SKM-1 (cell line): Measurements from ENCODE around the gene APOBEC3H.

ENCODE experiments used
- DNase-seq: peaks from one replicate; lab custom pipeline; 2025; ENCODE audit not compliant: unreplicated experiment; lab: John Stamatoyannopoulos, UW

Gene APOBEC3H

DNA sequence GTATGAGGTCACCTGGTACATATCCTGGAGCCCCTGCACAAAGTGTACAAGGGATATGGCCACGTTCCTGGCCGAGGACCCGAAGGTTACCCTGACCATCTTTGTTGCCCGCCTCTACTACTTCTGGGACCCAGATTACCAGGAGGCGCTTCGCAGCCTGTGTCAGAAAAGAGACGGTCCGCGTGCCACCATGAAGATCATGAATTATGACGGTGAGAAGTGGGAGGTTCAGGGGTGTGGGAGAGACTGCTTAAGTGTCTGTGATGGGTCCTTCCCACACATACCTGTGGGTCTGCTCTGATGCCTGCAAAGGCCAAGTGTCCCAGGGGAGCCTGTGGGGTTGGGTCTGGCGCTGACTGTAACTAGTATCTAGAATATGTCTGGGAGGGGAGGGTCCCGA lies 16.0 kb upstream of the APOBEC3H start:
- no peak for DNase-seq

DNA sequence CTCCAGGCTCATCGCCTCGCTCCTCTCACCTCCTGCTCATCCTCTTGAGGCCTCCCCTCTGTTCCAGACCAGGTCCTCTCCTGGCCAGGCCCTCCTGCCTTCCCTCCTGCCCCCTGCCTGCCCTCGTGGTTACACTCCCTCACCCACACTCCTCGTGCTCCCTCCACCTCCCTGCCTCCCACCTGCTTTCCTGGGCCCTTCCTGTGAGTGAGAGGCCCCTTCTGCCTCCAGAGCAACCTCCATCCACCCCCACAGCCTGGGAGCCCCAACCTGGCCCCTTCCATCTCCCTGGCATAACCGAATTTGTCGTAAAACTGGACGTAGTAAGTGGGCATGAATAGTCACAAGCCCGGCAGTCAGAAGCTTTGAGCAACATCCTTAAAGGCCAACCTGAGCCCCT lies 15.4 kb upstream of the APOBEC3H start:
- DNase-seq = no peak

DNA sequence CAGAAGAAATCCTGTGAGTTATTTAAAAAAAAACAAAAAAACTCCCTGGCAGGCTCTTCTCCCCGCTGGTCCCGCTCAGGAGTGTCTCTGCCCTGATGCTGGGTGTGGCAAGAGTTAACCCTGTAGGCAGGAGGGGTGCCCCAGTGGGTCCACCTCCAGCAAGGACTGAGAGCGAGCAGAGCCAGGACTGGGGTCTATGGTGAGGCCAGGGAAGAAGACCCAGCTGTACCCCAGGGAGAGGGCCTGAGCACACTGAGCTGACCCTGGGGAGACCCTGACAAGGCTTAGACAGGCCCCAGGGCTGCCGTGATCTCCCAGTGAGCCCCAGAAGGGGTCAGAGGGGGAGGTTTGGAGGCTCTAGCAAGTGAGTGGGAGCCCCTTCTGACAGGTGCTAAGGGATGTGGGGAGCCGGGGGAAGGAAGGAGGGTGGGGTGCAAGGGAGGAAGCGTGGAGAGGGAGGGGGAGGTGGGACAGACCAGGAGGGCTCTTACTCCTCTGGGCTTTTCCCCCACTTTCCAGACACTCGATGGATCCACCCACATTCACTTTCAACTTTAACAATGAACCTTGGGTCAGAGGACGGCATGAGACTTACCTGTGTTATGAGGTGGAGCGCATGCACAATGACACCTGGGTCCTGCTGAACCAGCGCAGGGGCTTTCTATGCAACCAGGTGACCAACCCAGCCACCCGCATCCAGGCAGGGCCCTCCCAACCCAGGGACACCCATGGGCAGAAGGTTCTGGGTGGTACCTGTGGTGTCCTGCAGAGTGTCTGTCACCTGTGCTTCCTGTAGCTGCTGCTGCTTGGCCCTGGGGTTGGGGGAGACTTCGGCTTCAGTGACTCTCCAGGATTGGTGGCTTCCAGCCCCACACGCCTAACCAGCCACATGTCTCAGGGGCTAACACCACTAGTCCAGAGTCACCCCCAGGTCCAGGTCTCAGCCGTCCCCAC lies 13.6 kb upstream of the APOBEC3H start:
- no peak for DNase-seq

DNA sequence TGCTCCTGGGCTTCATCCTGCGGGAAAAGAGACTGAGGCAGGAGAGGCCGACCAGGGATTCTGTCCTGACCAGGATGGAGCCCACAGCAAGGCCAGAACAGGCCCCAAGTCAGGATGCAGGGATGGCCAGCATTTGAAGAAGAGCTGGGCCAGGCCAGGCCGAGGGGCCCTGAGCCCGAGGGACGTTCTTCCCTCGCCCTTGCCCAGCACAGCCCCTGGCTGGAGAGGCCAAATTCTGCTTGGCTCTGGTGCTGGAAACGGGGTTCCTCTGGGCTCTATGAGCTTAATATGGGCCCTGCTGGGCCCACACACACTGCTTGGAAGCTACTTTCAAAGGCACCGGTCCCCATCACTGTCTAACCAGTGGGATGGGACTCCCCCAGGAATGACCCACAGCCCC lies 12.4 kb upstream of the APOBEC3H start:
- DNase-seq = no peak

DNA sequence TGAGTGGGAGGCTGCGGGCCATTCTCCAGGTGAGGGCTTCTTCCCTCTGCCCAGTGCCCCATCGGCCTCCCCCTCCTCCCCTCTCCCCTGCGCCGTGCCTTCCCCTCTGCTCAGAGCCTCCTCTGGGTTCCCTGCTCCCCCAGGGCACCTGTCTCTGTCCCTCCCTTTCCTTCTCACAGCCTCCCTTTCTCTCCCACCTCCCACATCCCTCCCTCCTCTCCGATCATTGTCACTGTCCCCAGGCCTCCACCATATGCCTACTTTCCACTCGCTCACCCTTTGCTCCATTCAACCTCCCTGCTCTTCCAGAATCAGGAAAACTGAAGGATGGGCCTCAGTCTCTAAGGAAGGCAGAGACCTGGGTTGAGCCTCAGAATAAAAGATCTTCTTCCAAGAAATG lies 9.9 kb upstream of the APOBEC3H start:
- DNase-seq = no peak

DNA sequence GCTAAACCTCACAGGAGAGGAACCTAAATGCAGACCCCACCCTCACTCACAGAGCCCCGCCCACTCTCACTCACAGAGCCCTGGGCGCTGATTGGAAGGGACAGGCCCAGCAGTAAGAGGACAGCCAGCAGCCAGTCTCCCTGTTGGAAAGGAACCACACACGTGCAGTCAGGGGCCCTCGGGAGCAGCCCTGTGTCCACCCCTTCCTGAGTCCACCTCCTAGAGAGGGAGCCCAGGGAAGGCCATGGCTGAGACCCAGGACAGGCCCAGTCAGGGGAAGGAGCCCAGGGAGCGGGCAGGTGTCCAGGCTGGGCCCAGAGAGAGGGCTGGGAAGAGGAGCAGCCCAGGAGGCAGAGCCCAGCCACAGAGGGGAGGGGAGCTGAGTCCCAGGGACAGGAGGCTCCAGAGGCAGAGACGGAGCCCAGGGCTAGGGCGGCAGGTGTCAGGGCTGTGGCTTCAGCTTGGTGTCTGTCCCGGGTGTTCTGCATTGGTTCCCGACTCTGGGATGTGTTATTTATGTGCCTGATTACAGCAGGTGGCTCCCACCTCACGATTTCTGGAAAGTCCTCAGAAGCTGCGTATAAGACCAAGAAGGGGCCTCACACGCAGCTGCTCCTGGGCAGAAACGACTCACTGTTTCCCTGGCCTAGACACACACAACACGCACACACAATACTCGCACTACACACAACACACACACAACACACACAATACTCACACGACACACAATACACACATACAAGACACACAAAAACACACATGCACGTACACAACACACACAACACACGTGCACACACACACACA lies 9.0 kb upstream of the APOBEC3H start:
- DNase-seq = no peak

DNA sequence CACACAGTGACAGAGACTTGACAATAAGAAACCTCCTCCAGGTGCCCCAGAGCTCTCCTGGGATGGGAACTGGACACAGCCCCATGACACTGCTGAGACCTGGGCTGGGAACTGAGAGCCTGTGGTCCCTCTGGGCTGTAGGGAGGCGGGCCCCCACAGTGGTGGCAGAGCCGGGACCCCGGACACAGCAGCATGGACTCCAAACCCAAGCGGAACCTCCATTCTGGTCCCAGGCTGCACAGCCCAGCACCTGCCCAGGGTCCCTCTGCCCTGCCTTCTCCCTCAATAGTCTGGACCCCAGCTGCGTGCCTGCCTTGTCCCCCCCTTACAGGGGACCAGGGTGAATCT lies 8.4 kb upstream of the APOBEC3H start:
- DNase-seq = no peak

DNA sequence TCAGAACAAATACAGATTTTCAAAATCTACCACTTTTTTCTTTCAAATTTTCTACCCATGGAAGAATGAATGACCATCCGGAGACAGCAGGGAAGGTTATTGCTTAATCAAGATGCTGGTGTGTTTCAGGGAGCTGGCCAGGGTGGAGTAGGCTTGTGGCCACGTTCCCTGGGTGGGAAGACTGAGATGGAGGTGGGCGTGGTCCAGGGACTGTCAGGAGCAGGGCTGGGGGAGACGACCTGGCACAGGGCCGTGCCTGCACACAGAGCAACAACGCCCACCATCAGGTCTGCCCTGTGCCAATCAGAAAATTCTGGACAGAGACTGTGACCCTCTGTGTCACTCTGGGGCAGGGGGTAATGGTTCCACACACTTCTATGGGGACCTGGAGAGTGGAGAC lies 7.1 kb upstream of the APOBEC3H start:
- no peak for DNase-seq

DNA sequence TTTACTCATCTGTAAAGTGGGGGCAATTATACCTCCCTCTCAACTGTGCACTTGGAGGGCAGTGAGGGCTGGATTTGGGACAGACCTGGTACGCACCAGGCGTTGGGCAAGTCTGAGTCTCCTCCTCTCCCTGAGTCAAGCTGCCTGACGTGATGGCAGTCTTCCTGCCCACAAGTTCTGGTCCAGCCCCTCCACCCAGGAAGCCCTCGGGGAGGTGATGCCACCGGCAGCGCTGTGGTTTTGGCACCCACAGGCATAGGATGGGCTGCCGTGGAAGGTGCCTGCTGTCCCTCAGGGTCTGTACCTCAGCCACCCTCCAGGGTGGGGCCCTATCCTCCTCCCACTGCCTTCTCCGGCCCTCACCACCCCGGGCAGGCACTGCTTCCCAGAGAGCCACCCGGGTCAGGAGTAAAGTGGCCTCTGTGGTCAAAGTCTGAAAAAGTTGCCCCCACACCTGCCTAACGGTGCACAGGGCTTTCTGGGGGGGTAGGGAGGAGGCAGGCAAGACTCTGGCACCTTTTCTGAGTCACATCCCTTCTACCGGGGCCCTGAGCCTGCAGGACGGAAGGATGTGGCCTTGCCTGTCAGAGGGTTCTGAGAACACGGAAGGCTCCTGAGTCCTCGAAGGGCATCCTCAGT lies 6.5 kb upstream of the APOBEC3H start:
- no peak for DNase-seq

DNA sequence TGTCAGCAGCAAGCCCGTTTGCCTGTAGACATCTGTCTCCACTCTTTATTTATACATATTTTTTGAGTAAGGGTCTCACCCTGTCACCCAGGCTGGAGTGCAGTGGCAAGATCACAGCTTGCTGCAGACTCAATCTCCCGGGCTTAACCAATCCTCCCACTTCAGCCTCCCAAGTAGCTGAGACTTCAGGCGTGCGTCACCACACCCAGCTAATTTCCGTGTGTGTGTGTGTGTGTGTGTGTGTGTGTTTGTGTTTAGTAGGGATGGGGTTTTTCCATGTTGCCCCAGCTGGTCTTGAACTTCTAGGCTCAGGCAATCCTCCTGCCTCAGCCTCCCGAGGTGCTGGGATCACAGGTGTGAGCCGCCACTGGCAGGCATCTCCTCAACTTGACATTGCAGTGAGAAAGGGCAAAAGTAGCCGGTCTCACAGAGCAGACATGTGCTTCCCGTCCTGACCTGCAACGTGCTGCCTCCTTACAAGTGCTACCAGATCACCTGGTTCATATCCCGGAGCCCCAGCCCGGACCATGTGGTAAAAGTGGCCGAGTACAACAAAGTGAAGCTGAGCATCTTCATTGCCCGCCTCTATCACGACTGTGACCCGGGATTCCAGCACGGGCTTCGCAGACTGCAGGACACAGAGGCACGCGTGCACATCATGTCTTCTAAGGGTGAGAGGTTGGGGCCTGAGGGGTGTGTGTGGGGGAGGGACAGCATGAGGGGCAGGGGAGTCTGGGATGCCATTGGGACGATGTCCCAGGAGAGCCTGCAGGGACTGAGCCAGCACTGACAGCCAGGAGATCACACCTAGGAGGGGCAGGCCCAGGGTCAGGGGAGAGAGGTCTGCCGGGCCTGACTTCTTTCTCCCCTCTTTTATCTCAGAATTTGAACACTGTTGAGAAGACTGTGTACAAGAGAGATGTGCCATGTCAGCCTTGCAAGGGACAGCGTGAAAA lies 5.6 kb upstream of the APOBEC3H start:
- DNase-seq = no peak

DNA sequence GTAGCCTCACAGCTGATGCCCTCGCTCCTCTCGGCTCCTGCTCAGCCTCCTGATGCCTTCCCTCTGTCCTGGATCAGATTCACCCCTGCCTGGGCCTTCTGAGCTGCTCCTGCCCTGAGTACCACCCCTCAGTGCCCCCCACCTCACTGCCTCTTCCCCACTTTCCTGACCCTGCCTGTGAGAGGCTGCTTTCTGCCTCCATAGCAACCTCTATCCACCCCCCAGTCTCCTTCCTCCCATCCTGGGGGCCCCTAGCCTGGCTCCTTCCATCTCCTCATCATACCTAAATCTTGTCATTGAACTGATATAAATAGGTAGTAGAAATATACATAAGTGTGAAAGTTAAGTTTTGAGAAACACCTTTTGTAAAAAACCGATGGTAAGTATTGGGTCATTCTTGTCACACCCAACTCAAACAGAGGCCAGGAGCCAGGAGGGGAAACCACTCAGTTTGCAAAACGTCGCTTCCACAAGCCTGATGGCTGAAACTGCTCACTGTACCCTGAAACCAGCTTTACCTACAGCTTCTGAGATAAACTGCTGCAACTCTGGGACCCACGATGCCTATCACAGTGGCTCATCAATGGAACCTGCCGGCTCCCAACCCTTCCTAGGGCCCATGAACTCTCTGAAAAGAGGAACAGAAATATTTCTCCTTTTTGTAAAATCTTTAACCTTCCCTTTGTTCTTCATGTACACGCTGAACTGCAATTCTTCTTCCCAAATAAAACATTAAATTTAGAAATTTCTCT lies 4.8 kb upstream of the APOBEC3H start:
- DNase-seq = no peak

DNA sequence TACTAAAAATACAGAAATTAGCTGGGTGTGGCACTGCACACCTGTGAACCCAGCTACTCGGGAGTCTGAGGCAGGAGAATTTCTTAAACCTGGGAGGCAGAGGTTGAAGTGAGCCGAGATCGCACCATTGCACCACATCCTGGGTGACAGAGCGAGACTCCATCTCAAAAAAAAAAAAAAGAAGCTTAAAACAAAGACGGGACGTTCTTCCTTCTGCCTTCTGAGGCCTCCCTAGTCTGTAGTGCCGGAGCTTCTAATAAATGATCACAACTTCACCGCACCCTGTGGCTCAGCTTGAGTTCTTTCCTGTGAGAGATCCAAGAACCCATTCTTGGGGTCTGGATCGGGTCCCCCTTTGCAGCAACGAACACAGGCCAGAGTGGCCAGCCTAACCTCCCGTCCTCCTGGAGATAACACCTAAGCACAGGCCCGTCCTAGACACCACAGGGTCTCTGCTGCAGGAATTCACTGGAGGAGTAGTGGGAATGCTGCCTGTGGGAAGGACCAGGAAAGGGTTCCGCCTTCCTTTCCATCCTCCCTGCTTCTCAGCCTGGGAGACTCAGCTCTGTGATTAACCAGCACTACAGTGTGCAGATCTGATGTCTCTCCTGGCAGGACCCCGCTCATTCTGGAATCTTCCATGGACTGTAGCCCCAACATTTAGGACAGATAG lies 2.2 kb upstream of the APOBEC3H start:
- DNase-seq = no peak

DNA sequence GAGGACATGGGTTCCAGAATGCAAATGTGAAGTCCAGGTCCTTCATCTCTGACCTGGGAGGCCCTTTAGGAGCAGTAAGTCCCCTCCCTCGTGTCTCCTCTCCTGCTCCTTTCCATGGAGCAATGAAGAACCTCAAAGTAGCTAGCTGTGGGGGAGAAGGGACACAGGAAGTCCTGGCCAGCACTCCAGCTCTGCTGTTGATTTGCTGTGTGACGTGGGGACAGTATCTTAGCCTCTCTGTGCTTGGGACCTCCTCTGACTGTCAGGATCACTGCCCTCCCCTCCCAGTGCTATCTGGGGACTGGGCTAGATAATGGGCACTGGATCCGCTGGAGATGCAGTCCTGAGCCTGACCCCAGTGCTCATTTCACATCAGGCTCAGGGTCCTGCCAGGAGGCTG lies 1.1 kb upstream of the APOBEC3H start:
- no peak for DNase-seq

DNA sequence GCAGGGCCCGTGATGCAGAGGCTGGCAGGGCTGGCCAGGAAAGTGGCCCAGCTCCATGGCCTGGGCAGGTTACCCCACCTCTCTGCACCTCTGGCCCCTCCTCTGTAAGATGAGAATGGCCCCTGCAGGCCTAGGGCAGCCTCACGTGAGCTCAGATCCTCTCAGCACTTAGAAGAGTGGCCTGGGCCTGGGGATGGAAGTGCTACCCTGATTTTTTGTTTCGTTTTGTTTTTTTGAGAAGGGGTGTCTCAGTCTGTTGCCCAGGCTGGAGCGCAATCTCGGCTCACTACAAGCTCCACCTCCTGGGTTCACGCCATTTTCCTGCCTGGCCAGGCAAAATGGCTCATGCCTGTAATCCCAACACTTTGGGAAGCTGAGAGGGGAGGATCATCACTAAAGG lies 982 bp downstream of the APOBEC3H start:
- no peak for DNase-seq

DNA sequence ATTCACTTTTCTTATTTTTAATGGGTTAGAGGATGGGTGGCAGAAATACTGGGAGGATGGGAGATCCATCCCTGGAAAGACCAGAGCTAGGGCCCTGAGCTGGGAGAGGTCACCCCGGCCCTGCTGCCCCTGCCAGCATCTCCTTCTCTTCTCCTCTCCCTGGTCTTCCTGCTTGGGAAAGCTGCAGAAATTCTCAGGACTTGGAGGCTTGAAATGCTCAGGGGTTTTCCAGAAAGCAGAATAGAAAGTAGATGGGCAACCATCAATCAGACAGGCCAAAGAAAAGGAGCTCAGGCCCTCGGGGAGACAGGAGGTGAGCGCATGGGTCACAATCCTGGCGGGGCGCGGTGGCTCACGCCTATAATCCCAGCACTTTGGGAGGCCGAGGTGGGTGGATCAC lies 1.5 kb downstream of the APOBEC3H start:
- DNase-seq = no peak

DNA sequence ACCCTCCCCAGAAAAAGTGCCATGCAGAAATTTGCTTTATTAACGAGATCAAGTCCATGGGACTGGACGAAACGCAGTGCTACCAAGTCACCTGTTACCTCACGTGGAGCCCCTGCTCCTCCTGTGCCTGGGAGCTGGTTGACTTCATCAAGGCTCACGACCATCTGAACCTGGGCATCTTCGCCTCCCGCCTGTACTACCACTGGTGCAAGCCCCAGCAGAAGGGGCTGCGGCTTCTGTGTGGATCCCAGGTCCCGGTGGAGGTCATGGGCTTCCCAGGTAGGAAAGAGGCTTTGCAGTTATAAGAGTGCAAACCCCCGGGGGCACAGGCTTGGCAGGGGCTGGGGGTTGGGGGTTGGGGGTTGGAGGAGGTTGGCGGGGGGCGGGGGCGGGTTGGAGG lies 4.2 kb downstream of the APOBEC3H start:
- no peak for DNase-seq

DNA sequence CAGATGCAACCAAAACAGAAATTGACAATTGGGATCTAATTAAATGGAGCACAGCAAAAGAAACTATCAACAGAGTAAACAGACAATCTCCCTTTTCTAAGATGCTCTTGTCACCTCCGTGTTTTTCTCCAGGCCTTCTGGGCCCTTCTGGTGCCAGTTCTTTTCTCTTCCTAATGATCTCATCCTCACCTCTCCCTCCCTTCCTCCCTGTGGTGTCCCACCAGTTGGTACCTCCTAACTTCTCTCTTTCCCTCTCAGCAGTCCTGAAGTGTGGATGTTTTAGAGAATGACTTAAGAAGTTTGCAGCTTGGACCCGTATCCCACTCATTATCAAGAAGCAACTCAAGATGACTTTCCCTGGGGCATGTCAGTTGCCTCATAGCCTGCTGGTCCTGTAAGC lies 6.4 kb downstream of the APOBEC3H start:
- no peak for DNase-seq

DNA sequence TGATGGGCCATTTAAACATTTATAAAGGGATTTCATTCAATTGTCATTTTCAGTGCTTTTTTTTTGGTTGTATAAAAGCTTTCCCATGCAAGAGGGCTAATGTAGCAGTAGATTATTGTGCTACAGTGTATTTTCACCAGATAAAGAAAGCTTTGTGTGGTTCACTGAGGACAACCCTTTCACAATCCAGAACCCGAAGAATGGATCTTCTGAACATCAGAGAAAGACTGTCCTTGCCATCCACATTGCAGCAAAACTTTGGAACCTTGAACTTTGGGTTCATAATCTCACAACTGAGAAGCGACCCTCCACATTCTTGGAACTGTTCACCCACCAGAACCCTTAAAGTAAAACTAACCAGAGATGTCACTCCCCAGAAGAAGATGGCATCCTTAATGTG lies 9.3 kb downstream of the APOBEC3H start:
- no peak for DNase-seq

DNA sequence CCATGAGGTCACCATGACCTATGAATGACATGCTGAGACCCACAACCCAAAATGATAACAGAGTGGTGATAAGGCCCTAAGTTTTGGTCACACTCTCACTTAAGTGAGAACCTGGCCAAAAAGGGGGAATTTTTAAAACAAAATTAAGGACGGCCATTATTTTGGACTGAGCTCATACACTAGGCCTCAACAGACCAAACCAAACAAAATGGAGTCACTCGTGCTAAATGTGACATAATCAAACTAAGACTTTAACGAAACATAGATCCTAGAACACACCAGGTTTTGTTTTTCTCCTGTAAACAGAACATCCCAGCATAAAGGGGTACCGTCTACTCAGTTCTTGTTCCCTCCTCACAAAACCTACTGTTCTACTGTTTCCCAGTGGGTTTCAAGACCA lies 11.4 kb downstream of the APOBEC3H start:
- no peak for DNase-seq

DNA sequence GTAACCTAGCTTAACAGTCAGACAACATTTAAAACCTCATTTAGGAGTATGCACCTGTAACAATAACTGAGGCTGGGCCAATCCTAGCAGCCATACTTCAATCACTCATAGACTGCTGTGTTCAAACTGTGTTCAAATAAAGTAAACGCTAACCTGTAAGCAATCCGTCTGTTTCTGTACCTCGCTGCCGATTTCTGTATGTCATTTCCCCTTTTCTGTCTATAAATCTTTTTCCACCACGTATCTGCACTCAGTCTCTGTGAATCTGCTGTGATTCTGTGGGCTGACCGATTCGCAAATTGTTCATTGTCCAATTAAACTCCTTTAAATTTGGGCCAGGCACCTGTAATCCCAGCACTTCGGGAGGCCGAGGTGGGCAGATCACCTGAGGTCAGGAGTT lies 12.3 kb downstream of the APOBEC3H start:
- no peak for DNase-seq
